Cerebellar cortex (tissue), 1 donor: ENCODE data around the gene GAPDH.

ENCODE experiments used
- DNase-seq: peaks from one replicate; pipeline ENCODE4 v3.0.0-alpha.2; 2015; ENCODE audit warnings: low spot score

GAPDH gene

DNA sequence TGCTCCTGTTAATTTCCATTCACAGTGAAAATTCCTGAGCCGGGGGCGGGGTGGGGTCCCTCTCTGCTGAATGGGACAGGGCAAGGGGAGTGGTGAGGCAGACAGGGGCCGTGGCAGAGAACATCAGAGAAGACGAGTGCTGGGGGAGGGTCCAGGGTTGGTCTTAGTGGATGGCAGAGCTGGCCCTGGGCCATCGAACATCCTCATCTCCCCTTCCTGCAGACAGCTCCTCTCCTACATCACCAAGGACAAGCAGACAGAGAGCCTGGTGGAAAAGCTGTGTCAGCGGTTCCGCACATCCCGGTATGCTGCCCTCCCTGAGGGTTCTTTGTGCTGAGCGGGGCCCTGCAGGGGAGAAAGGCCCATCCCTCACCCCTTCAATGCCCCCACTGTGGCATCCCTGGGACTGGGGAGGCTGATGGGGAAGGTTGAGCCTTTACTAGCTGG lies 5.0 kb upstream of the GAPDH start:
- DNase-seq: no peak

DNA sequence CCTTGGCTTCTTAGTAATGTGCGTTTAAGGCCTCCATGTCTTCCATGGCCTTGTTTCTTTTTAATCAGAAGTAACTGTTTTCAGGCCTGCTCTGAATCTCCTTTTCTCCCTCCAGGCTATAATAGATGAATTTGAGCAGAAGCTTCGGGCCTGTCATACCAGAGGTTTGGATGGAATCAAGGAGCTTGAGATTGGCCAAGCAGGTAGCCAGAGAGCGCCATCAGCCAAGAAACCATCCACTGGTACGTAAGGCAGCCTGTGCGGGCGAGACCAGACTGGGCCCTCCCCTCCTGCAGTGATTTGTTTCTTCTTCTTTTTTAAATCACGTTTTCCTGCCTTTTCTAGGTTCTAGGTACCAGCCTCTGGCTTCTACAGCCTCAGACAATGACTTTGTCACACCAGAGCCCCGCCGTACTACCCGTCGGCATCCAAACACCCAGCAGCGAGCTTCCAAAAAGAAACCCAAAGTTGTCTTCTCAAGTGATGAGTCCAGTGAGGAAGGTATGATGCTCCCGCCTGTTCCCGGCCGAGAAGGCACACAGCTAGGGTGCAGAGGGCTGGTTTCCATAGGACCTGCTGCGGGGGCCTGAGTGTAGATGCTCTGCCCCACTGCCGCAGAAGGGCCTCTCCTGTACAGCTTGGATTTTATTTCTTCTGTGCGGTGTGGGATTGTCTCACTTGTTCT lies 3.6 kb upstream of the GAPDH start:
- no peak for DNase-seq

DNA sequence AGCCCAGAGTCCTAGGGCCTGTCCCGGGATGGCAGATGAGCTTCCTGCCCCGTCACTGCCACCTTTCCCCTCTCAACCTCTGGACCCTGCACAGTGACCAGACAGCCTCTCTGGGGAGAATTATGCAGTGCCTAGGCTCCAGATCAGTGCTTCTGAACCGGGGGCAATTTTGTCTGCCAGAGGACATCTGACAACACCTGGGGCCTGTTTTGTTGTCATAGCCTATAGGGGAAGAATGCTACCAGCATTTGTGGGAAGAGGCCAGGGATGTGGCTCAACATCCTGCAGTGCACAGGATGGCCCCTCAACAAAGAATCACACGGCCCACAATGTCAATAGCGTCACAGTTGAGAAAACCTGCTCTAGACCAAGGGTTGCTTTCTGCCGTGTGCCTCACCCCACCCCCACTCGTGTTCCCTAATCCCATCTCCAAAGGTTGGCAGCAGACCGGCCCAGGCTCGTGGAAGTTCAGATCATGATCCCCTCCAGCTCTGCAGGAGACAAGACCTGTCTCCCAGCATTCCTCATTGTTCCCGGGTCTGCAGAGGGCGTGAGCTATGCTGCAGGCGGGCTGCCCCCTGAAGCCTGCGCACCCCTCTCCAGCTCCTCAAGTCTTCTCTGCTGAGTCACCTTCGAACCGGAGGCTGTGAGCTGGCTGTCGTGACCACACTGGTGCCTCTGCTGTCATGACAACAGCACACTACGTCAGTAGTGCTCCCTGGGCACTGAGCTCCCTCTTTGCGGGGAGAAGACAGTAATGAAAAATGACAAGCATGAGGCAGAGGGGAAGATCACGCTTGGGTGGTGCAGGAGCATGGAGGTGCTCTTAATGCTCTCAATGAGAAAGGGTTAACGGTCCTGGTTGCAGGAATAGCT lies 2.0 kb upstream of the GAPDH start:
- peak; percentile 72 for DNase-seq

DNA sequence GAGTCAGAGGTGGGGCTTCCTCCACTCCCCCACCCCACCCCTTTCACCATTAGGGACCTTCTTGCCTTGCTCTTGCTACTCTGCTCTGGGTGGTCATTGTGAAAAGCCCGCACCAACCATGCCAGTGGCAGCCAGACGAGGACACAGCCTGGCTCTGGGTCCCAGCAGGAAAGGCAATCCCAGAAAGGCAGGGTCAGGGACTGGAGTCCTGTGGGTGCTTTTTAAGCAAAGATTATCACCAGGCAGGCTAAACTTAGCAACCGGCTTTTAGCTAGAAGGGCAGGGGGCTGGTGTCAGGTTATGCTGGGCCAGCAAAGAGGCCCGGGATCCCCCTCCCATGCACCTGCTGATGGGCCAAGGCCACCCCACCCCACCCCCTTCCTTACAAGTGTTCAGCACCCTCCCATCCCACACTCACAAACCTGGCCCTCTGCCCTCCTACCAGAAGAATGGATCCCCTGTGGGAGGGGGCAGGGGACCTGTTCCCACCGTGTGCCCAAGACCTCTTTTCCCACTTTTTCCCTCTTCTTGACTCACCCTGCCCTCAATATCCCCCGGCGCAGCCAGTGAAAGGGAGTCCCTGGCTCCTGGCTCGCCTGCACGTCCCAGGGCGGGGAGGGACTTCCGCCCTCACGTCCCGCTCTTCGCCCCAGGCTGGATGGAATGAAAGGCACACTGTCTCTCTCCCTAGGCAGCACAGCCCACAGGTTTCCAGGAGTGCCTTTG lies 1.2 kb upstream of the GAPDH start:
- DNase-seq: peak; percentile 78

DNA sequence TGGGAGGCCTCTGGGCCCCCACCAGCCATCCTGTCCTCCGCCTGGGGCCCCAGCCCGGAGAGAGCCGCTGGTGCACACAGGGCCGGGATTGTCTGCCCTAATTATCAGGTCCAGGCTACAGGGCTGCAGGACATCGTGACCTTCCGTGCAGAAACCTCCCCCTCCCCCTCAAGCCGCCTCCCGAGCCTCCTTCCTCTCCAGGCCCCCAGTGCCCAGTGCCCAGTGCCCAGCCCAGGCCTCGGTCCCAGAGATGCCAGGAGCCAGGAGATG lies 729 bp upstream of the GAPDH start:
- DNase-seq: no peak

DNA sequence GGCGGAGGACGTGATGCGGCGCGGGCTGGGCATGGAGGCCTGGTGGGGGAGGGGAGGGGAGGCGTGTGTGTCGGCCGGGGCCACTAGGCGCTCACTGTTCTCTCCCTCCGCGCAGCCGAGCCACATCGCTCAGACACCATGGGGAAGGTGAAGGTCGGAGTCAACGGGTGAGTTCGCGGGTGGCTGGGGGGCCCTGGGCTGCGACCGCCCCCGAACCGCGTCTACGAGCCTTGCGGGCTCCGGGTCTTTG lies 303 bp downstream of the GAPDH start:
- no peak for DNase-seq

DNA sequence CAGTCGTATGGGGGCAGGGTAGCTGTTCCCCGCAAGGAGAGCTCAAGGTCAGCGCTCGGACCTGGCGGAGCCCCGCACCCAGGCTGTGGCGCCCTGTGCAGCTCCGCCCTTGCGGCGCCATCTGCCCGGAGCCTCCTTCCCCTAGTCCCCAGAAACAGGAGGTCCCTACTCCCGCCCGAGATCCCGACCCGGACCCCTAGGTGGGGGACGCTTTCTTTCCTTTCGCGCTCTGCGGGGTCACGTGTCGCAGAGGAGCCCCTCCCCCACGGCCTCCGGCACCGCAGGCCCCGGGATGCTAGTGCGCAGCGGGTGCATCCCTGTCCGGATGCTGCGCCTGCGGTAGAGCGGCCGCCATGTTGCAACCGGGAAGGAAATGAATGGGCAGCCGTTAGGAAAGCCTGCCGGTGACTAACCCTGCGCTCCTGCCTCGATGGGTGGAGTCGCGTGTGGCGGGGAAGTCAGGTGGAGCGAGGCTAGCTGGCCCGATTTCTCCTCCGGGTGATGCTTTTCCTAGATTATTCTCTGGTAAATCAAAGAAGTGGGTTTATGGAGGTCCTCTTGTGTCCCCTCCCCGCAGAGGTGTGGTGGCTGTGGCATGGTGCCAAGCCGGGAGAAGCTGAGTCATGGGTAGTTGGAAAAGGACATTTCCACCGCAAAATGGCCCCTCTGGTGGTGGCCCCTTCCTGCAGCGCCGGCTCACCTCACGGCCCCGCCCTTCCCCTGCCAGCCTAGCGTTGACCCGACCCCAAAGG lies 804 bp downstream of the GAPDH start:
- DNase-seq: peak; percentile 61

DNA sequence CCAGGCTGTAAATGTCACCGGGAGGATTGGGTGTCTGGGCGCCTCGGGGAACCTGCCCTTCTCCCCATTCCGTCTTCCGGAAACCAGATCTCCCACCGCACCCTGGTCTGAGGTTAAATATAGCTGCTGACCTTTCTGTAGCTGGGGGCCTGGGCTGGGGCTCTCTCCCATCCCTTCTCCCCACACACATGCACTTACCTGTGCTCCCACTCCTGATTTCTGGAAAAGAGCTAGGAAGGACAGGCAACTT lies 1.3 kb downstream of the GAPDH start:
- no peak for DNase-seq

DNA sequence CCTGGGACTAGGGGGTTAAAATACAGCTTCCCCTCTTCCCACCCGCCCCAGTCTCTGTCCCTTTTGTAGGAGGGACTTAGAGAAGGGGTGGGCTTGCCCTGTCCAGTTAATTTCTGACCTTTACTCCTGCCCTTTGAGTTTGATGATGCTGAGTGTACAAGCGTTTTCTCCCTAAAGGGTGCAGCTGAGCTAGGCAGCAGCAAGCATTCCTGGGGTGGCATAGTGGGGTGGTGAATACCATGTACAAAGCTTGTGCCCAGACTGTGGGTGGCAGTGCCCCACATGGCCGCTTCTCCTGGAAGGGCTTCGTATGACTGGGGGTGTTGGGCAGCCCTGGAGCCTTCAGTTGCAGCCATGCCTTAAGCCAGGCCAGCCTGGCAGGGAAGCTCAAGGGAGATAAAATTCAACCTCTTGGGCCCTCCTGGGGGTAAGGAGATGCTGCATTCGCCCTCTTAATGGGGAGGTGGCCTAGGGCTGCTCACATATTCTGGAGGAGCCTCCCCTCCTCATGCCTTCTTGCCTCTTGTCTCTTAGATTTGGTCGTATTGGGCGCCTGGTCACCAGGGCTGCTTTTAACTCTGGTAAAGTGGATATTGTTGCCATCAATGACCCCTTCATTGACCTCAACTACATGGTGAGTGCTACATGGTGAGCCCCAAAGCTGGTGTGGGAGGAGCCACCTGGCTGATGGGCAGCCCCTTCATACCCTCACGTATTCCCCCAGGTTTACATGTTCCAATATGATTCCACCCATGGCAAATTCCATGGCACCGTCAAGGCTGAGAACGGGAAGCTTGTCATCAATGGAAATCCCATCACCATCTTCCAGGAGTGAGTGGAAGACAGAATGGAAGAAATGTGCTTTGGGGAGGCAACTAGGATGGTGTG lies 1.9 kb downstream of the GAPDH start:
- no peak for DNase-seq

DNA sequence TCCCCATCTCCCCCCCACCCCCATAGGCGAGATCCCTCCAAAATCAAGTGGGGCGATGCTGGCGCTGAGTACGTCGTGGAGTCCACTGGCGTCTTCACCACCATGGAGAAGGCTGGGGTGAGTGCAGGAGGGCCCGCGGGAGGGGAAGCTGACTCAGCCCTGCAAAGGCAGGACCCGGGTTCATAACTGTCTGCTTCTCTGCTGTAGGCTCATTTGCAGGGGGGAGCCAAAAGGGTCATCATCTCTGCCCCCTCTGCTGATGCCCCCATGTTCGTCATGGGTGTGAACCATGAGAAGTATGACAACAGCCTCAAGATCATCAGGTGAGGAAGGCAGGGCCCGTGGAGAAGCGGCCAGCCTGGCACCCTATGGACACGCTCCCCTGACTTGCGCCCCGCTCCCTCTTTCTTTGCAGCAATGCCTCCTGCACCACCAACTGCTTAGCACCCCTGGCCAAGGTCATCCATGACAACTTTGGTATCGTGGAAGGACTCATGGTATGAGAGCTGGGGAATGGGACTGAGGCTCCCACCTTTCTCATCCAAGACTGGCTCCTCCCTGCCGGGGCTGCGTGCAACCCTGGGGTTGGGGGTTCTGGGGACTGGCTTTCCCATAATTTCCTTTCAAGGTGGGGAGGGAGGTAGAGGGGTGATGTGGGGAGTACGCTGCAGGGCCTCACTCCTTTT lies 2.7 kb downstream of the GAPDH start:
- DNase-seq: peak; percentile 22

DNA sequence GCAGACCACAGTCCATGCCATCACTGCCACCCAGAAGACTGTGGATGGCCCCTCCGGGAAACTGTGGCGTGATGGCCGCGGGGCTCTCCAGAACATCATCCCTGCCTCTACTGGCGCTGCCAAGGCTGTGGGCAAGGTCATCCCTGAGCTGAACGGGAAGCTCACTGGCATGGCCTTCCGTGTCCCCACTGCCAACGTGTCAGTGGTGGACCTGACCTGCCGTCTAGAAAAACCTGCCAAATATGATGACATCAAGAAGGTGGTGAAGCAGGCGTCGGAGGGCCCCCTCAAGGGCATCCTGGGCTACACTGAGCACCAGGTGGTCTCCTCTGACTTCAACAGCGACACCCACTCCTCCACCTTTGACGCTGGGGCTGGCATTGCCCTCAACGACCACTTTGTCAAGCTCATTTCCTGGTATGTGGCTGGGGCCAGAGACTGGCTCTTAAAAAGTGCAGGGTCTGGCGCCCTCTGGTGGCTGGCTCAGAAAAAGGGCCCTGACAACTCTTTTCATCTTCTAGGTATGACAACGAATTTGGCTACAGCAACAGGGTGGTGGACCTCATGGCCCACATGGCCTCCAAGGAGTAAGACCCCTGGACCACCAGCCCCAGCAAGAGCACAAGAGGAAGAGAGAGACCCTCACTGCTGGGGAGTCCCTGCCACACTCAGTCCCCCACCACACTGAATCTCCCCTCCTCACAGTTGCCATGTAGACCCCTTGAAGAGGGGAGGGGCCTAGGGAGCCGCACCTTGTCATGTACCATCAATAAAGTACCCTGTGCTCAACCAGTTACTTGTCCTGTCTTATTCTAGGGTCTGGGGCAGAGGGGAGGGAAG lies 3.5 kb downstream of the GAPDH start:
- DNase-seq: peak; percentile 87

DNA sequence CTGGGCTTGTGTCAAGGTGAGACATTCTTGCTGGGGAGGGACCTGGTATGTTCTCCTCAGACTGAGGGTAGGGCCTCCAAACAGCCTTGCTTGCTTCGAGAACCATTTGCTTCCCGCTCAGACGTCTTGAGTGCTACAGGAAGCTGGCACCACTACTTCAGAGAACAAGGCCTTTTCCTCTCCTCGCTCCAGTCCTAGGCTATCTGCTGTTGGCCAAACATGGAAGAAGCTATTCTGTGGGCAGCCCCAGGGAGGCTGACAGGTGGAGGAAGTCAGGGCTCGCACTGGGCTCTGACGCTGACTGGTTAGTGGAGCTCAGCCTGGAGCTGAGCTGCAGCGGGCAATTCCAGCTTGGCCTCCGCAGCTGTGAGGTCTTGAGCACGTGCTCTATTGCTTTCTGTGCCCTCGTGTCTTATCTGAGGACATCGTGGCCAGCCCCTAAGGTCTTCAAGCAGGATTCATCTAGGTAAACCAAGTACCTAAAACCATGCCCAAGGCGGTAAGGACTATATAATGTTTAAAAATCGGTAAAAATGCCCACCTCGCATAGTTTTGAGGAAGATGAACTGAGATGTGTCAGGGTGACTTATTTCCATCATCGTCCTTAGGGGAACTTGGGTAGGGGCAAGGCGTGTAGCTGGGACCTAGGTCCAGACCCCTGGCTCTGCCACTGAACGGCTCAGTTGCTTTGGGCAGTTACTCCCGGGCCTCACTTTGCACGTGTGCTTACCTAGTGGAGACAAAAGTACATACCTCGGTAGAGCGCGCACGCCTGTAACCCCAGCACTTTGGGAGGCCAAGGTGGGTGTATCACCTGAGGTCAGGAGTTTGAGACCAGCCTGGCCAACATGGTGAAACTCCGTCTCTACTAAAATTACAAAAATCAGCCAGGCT lies 4.3 kb downstream of the GAPDH start:
- peak; percentile 69 for DNase-seq

DNA sequence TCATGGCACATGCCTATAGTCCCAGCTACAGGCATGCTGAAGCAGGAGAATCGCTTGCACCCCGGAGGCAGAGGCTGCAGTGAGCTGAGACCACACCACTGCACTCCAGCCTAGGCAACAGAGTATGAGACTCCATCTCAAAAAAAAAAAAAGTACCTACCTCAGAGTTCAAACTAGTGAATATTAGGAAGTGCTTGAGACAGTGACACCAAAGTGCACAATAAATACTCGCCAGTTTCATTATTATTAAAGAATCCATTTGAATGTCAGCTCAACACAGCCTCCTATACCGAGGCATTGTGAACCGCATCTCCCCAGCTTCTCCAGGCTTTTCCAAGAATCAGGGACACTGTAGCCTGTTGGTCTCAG lies 5.0 kb downstream of the GAPDH start:
- peak; percentile 19 for DNase-seq

DNA sequence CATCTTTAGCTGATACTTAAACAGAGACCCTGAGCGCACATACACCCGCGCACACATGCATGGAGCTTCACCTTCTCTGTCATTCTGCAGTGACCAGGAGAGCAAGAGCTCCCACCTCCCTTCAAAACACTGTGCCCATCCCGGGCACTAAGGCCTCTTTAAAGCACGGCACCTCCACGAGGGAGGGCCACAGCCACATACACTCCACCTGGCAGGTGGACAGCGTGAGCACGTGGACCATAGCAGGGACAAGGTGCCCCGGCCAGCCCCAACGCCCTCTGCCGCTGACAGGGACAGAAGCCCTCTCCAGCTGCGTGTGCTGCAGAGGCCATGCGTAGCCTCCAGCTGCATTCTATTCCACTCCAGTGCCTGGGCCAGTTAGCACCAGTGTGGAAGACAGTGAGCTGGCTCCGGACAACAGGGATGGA lies 5.4 kb downstream of the GAPDH start:
- DNase-seq: peak; percentile 26

DNA sequence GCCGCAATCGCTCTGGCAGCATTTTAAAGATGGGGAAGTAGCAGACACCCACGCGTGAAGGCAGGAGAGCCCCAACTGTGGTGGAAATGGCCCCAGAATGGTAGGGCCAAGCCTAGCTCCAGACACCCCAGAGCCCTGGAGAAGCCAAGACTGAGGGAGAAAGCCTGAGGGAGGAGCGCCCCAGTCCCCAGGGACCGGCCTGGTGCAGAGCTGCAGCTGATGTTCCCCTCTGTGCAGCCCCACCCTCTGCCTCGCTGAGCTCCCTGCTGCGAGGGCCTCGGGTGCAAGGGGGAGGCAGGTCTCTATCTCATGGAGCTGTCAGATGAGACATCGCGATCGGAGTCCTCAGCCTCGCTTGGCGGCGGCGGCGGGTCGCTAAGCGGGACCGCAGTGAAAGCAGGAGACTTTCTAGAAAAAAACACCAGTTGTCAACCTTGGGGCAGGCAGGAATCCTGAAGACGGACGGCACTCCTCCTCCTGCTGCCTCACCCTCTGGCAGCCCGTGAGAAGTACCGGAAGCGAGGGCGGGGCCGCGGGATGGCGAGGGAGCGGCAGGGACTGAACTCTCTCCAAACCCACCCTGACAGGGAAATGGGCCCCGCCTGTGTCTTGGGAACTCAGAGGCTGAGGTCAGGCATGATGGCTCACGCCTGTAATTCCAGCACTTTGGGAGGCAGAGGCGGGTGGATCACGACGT lies 6.0 kb downstream of the GAPDH start:
- no peak for DNase-seq

DNA sequence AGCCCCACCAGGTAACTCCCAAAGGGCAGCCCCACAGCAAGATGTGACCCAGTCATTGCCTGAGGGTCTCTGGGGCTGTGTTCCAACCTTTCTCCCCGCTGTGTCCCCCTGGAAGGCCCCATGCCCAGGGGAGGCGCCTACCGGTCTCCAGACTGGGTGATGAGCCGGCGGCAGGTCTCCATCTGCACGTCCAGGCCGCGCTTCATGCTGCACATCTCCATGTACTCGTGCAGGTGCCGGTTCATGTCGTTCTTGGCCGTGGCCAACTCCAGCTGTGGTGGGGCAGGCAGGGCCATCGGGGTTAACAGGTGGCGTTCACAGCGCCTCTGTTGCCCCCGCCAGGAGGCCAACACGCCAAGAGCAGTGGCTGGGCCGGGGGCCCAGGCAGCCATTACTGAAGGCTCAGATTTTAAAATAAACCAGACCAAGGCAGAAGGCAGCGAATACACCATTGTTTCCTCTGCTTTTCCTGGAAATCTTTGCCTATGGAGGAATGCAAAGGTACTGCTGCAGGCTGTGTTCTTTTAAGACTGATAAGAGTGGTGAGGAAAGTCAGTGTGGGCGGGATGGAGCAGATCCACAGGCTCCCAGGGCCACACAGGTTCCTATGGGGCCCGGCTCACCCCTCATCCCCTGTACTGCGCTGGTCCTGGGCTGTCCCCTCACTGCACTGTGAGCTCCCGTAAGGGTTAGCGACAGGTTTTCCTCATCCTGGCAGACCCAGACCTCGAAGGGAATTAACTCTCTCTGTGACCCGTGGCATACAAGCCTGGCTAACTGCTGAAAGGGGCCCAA lies 7.3 kb downstream of the GAPDH start:
- no peak for DNase-seq

DNA sequence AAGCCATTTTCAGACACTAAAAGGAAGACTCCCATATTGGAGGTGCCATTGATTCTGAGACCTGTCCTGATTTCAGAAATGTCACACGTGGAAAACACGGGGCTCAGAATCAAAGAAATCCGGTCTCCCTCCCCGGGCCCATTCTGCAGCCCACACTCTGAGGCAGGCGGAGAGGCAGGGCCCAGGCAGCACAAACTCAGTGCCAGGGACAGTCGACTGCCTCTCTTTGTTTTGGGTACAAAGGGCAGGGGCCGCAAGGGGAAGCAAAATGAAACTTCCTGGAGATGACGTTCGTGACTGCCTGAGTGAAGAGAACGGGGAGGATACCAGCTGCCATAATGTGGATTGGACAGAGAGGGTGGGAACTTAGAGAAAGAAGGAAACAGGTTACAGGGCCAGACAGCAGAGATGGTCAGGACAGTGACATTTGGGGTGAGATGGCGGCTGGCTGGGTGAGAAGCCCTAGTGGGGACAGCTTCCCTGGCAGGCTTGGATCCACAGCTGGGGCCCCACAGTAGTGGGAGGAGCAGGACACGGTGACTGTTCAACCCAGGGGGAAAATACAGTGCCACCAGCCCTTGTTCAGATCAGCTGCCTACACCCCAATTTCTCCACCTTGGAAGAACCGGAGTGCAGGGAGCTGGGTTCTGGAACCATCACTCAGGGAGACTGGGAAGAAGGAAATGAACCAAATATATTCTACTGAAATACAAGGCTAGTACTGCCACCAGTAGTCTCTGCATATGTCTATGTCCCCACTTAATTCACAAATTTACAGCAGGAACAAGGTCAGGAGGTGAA lies 8.1 kb downstream of the GAPDH start:
- DNase-seq: no peak
